NCI-H345 treated with DMSO at 0.1 percent for 48 hours (cell line): ENCODE data around the gene SERPINA1.
"Not testable (repeated sequence)": the region's sequence is repeated elsewhere in the genome, so short reads cannot be mapped to it uniquely, and the experiment has no call there.

Experiments used
- DNase-seq: peaks from one replicate; lab custom pipeline; 2025; ENCODE audit not compliant: unreplicated experiment; lab: John Stamatoyannopoulos, UW

SERPINA1 gene

DNA sequence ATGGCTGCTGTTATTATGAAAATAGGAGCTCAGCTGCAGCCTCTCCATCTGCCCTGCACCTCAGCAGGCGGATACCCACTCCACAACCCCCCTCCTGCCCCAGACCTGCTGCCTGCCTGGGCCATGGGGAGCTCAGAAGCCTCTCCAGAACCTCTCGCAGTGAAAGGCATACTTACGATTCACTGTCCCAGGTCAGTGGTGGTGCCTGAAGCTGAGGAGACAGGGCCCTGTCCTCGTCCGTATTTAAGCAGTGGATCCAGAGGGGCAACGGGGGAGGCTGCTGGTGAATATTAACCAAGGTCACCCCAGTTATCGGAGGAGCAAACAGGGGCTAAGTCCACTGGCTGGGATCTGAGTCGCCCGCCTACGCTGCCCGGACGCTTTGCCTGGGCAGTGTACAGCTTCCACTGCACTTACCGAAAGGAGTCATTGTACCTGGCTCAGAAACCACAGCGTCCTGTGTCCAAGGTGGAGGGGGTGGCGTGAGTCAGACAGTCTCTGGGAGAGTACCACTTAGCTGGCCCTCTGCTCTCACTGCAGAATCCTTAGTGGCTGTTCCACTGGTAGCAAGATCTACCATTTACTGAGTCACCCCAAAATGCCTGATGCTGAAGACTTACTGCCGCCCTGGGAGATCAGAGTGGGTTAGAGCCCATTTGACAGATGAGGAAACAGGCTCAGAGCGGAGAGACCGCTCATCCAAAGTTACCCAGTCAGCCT, at the start of gene SERPINA1:
Gene SERPINA1 (minus strand): TSS at position 219 of the 720 bp plus-strand sequence. CDS start 5,365 bp downstream, outside the sequence.
- no peak for DNase-seq

DNA sequence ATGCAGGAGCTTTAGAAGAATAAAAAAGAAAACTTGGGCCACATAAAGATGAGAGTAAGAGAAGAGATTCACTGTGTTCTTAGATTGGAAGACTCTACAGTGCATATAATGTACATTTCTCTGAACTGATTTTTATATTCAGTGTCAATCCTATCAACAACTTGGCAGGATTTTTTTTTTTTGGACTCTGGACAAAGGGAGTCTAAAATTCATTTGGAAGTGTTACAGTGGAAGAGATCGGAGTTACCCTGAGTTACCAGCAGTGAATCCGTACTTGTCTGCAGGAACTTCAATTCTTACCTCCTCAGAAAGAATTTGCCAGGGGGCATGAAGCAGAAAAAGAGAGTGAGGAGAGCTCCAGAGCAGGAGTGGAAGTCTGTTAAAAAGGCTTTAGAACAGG, 40.2 kb upstream of the SERPINA1 start:
- no peak for DNase-seq

DNA sequence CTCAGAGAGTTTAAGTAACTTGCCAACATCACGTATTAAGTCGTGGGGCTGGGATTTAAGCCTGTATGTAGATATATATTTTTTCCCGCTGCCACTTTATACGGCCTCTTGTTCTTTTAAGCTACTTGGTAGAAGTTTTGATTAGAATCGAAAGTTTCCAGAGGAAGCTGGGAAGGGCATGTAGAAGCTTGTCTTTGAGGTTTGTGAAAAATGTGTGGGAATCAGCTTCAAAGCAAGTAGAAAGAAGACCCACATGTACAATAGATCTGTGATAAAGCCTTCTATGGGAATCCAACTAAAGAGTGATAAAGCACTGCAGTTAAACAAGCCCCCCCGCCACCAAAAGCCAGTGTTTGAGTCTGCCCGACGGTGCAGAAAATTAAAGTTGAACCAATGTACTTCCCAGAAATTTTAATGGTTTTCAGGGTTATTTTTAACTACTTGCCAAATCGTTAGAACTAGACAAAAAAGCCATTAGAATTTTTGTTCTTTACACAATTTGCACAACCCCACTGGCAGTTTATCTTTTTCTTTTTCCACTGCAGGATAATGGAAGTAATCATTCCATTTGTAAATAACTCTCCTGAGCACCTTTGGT, 38.7 kb upstream of the SERPINA1 start:
- no peak for DNase-seq

DNA sequence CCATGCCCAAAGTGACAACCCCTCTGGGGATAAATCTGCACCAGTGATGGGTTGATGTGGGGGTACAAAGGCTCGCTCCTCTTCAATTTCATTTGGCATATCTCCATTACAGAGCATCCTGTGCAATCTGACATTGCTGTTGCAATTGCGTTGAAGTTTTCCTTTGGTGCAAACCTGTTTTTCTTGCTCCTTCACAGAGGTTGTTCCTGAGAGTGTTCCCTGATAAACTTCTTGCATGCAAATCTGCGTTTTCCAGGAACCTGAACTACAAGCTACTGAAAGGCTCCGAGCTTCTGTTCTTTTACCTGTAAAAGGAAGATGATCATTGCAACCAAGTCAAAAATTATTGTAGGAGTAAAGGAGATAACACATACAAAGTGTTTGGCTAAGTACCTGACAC, 38.1 kb upstream of the SERPINA1 start:
- DNase-seq: no peak

DNA sequence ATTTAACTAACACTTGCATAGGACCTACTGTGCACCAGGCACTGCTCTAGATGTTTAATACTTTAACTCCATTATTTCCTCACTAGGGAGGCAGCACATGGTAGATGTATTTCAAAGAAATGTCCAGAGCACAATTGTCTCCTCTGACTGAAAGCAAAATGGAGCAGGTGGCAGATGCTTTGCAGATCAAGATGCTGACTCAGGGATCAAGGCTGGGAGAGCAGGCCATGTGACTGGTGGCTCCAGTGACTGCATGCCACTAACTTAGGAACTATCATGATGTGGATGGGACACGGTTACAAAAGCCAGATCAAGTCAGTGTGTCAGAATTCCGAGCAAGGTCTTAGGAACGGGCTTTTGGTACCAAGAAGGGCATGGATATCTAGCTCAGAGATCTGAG, 36.0 kb upstream of the SERPINA1 start:
- DNase-seq: no peak

DNA sequence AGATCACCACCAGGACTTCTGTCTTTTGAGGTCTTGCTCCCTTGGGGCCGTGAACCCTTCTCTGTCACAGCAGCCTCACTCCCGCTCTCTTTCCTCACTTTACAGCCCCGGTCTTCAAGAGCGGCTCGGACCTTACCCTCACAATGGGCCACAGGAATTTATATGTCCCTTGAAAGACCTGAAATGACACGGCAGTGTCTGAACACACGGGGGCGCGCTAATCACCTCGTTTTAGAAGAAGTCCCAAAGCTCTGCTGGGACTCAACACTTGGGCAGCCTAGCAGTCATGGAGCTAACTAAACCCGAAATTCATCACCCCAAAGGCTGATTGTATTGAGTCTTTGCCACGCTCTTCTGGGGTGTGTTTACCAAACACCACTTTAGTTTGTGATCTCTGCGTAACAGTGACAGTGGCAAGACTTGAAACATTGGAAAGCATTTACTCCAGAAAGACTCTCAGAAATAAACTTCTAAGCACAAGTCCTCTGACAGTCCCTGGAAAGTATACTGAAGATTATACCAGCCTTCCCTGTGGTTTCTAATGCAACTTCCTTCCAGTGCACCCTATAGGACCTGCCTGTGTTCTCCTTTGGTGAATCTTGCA, 35.2 kb upstream of the SERPINA1 start:
- no peak for DNase-seq

DNA sequence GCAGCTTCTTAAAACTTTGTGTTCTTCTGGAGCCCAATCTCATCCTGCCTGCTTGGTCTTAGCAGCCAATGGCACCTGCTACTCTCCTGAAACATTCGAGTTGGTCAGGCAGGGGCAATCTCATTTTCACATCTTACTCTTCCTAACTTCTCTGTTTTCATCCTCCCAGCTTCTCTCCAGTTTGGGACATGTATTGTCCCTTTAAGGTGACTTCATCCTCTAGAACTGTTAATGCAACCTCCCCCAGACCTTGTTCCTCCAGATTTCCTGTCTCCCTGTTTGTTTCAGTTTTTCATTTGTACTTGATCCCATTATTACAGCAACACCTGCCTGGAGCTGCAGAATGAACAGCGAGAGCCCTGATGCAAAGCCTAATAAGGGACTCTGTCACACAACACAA, 32.9 kb upstream of the SERPINA1 start:
- DNase-seq: no peak

DNA sequence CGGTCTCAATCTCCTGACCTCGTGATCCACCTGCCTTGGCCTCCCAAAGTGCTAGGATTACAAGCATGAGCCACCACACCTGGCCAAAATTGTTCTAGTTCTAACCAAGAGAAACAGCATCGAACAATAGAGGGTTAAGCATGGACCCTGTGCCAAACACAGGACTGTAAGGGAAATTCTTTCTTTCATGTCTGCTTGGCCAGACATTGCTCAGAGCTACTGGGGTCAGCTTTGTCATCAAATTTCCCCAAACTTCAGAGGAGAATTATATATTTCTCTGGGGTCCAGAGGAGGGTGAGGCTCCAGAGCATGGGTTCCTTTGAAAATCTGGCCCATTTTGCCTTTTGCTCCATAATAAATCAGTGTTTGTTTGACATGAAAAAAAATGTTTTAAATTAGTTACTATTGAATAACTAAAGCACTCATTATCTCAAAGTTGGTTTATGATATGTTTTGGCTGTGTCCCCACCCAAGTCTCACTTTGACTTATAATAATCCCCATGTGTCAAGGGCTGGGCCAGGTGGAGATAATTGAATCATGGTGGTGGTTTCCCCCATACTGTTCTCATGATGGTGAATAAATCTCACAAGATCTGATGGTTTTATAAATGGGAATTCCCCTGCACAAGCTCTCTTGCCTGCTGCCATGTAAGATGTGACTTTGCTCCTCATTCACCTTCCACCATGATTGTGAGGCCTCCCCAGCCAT, 29.2 kb upstream of the SERPINA1 start:
- not testable (repeated sequence) for DNase-seq

DNA sequence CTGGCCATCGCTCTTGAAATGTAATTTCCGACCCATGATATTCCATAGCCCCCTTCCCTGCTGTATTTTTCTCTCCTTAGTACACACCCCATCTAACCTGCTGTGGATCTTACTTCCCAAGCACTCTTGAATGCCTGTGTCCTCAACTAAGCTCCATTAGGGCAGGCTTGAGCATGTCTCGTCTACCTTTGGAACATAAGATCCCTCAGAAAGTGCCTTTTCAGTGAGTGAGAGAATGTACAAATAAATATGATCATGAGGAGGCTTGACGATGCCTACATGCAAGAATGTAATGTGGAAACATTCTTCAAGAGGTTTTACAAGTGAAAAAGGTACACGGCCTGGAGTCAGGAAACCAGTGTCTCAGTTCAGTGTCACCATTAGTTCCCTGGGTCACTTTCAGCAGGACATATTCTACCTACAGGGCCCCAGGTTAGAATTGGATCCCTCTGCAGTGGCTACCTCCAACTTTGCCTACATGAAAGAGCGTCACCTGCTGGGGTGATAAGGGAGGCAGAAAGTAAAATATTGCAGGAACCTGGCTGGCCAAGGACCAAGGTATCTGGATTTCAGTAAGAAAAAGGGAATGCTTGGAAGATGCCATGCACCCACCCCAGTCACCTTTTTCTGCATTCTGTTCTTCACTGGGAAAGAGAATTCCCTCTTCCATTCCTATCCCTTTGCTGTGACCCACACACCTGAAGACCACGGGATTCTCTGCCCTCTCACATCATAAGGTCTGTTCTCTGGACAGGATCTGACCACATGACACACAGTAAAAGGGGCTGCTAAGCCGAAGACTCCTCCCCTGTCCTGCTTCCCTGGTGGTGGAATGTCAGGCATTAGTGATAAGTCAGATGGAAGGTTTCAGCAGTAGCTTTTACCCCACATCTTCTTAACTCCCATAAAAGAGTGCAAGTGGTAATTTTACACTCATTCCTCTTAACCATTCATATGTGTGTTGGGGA, 24.6 kb upstream of the SERPINA1 start:
- no peak for DNase-seq

DNA sequence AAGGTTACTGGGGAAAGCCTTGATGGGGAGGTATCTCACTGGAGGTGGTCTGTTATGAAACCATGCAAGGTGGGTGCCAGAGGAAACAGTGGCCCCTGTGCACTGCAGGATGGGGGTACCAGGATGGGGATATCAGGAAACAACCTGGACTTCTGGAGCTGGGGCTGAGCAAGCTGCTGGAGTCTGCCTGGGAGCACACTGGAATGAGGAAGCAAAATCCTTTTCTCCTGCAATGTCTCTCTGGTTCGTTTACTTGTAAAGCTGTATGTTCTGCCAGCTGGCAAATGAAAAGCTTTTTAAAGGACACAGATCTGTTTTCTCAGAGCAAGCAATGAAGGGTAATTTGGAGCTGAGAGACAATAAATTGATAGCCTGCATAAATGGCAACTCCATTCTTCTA, 23.2 kb upstream of the SERPINA1 start:
- DNase-seq: no peak

DNA sequence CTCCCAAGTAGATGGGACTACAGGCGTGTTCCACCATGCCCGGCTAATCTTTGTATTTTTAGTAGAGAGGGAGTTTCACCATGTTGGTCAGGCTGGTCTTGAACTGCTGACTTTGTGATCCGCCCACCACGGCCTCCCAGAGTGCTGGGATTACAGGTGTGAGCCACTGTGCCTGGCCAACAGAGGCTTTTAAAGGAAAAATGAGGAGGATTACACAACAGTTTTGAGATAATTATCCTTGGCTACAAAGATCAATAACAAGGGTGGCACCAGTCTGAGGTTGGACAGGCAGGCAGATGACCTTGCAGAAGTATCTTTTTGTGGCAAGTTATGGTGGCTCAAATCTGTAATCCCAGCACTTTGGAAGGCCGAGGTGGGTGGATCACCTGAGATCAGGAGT, 21.0 kb upstream of the SERPINA1 start:
- DNase-seq: not testable (repeated sequence)

DNA sequence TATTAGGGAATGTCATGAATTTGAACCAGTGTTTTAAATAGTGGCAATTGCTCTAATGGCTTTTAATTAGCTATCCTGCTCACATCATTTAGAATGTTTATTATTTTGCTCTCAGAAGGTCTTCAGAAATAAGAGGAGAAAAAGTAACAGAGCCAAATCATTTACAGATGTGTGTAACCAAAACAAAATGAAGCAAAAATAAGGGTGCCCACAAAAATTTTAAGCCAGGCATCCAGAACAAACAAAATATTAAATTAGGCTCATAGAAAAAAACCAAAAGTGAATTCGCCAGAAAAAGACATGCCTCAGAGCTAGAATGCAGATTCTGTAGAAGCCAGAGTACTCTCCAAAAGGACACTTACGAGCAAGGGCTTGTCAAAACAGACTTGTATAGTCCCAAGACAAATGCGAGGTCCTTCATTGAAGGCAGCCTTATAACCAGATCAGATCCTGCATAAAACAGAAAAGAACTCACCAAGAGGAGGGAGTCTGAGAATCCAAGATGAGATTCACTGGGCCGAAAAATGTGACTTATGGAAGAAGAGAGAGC, 20.2 kb upstream of the SERPINA1 start:
- DNase-seq: no peak

DNA sequence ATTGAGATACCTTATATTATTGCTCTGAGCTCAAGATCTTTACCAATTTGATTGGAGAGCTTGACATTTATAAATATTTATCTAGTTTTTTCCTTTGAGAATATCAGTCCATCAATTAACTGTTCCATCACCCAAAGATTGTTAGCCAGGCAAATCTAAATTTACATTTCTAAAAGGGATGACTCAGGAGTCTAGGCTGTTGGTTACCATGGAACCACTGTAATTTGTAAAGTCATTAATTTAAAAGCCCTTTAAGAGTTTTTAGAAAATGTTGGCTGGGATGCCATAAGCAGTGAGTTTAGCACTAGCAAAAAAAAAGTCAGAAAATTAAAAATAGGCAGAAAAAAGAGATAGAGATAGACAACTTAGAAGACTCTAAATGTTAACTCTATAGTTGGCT, 19.5 kb upstream of the SERPINA1 start:
- no peak for DNase-seq

DNA sequence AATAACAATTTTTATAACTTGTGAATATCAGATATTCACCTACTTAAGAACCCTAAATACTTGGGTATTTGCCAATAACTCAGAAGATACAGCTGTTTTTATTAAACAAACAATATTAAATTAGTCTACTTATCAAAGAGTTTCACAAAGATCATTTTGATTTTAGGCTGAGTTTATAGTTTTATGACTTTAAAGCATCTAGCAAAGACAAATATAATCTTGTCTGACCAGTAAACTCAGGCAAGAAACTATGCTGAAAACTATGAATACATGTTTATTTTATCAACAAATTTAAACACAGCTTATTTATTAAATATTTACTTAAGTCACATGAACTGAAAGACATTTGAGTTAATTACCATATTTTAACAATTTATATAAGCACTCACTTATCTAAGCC, 18.5 kb upstream of the SERPINA1 start:
- DNase-seq: no peak

DNA sequence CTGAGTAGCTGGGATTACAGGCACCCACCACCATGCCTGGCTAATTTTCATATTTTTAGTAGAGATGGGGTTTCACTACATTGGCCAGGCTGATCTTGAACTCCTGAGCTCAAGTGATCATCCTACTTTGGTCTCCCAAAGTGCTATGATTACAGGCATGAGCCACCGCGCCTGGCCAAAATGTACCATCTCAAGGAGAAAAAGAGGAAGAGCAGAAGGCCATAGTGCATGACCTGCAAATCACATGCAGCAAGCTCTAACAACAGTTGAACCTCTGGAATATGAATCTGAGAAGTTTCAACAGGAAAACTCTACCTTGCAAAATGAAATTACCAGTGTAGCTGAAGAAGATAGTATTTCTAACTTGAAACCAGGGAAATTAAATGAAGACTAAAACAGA, 17.1 kb upstream of the SERPINA1 start:
- DNase-seq: no peak

DNA sequence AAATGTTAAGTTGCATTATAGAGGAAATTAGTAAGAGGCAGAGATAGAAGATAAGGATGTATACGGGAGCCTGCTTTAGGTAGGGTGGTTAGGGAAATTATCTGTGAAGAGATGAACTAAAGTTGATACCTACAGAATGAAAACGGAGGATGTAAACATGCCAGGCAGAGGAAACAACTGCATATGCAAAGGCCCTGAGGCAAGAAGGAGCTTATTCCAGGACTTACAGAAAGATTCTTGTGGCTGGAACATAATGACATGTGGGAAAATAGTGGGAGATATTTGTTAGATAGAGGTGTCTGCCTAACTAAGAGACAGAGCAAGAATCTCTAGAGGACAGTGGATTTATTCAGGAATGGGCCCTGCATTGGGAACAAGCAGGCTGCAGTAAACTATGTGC, 16.2 kb upstream of the SERPINA1 start:
- DNase-seq: no peak

DNA sequence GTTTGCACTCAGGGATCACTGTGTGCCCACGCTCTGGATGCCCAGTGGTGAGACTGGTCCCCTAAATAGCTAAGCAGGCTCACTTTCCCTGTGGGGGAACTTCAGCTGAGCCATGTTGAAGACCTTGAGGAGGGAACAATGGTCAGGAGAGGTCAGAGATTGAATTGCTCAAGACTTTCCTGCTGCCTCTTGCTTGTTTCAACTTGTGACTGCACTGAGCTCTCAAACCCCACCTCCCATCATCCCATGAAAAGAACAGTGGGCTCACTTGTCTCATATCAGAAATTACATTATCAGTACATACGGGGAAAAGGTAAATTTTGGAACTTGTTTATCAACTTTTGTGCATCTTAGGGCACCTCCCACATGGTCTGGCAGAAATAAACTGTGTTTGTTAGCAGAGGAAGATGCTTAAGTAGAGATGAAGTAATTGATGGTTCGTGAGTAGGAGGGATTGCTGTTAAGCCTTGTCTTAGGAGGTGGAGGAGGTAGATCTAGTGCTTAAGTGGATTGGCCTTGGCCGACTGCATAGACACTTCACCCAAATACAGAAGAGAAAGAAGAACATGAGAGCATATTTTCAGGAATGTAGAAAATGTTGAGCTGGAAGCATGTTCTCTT, 15.0 kb upstream of the SERPINA1 start:
- DNase-seq: no peak

DNA sequence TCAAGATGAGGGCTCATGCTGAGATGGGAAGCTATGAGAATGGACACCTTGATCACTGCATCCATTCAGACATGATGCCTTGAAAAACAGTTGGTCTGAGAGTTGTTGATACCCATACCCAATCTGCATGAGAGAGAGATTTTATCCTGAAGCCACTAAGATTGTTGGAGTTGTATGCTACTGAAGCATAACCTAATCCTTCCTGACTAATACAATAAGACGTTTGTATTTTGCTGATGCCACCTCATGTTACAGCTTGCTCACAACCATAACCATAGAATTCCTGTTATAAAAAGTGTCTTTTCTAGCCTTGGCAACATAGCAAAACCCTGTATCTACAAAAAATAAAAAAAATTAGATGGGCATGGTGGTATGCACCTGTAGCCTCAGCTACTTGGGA, 12.7 kb upstream of the SERPINA1 start:
- DNase-seq: no peak

DNA sequence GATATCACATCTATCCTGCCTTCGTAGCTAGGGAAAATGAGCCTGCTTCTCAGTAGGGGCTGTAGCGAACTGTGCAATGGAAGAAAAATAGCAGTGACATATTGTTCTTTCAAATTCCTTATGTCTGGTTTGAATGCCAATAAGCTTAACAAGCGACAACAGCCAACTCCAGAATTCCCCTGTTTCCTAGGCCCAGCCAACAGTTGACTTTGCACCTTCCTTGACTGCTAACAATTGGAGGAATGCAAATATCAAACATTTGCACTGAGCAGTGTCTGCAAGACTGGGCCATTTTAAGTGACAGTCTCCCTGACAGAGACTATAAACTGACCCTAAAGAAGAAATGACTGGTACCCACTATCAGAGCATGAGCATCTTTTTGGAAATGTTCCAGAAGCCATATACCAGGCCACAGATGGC, 12.0 kb upstream of the SERPINA1 start:
- DNase-seq: no peak

DNA sequence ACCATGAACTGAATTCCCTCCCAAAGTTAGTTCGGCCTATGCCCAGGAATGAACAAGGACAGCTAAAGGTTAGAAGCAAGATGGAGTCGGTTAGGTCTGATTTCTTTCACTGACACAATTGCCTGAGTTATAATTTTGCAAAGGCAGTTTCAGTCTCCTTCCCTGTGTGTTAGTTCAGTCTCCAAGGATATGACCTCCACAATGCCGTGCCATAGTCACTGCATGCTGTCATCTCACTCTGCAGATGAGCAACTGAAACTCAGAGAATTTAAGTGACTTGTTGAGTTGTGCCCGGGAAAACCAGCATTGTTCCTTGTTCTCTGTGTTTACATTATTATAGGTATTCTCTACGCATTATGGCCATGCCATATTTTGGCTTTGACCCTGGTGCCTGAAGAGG, 10.1 kb upstream of the SERPINA1 start:
- no peak for DNase-seq
